Progenitor cell of endocrine pancreas (in vitro differentiated cells): Measurements from ENCODE around the gene OBSCN. TPM values are rescaled to one million over a fixed set of nuclear protein-coding genes. Genes with fewer than 3 reads are reported as not detected.

ENCODE experiments used
- DNase-seq: peaks from one replicate; pipeline ENCODE4 v3.0.0; 2021; ENCODE audit warnings: low spot score; ENCODE audit not compliant: unreplicated experiment
- H3K27ac Mint-ChIP-seq: 2 replicates; pipeline ENCODE4 v1.8.0; 2021; ENCODE audit warnings: mild to moderate bottlenecking, moderate library complexity, mixed read lengths
- H3K27me3 Mint-ChIP-seq: 2 replicates; pipeline ENCODE4 v1.8.0; 2021; ENCODE audit warnings: mixed read lengths
- H3K36me3 Mint-ChIP-seq: 2 replicates; pipeline ENCODE4 v1.8.0; 2022; ENCODE audit warnings: mixed read lengths; ENCODE audit not compliant: insufficient read depth
- H3K4me1 Mint-ChIP-seq: 2 replicates; pipeline ENCODE4 v1.8.0; 2021; ENCODE audit warnings: low read depth, mixed read lengths
- H3K4me3 Mint-ChIP-seq: 2 replicates; pipeline ENCODE4 v1.8.0; 2021; ENCODE audit warnings: low read depth, mild to moderate bottlenecking, moderate library complexity, mixed read lengths
- H3K9me3 Mint-ChIP-seq: 2 replicates; pipeline ENCODE4 v1.8.0; 2021; ENCODE audit warnings: low read depth, mixed read lengths
- CTCF ChIP-seq: fragments of 200-600 bp; sonication (generic); IDR thresholded peaks from one replicate; pipeline ENCODE4 v1.5.0; 2021; ENCODE audit warnings: antibody characterized with exemption, mild to moderate bottlenecking; ENCODE audit not compliant: unreplicated experiment
- total RNA-seq: library from RNA; stranded (reverse); gene quantifications from 2 replicates; pipeline ENCODE4 v1.2.1, GENCODE V29; 2021

Gene OBSCN
- total RNA-seq, 1 donor from 2014 or later = 57.5 TPM

- no peak overlapping the region for H3K4me3 Mint-ChIP-seq
- peaks cover 8% of the 10 kb centered on the region for H3K9me3 Mint-ChIP-seq
- H3K27me3 Mint-ChIP-seq = no peaks in the 10 kb centered on the region
- no peak overlapping the region for H3K27ac Mint-ChIP-seq
- DNase-seq = no peak
- peaks cover 22% of the 10 kb centered on the region for H3K36me3 Mint-ChIP-seq
- no peak for TF ChIP-seq CTCF
- H3K4me1 Mint-ChIP-seq = peaks cover 2% of the 10 kb centered on the region
These were observed 112.5 kb downstream of the OBSCN start for GRCh38 chr1:228320394-228320793.

GRCh38 chr1:228321435-228321834, 113.6 kb downstream of the OBSCN start:
- H3K4me3 Mint-ChIP-seq = no peak overlapping the region
- no peak overlapping the region for H3K27ac Mint-ChIP-seq
- DNase-seq = no peak
- peaks cover 2% of the 10 kb centered on the region for H3K4me1 Mint-ChIP-seq
- H3K9me3 Mint-ChIP-seq = peaks cover 13% of the 10 kb centered on the region
- no peaks in the 10 kb centered on the region for H3K27me3 Mint-ChIP-seq
- TF ChIP-seq CTCF = no peak
- peaks cover 29% of the 10 kb centered on the region for H3K36me3 Mint-ChIP-seq

- H3K4me1 Mint-ChIP-seq = peaks cover 2% of the 10 kb centered on the region
- H3K27me3 Mint-ChIP-seq = no peaks in the 10 kb centered on the region
- TF ChIP-seq CTCF = no peak
- no peak overlapping the region for H3K27ac Mint-ChIP-seq
- peaks cover 13% of the 10 kb centered on the region for H3K9me3 Mint-ChIP-seq
- no peak overlapping the region for H3K4me3 Mint-ChIP-seq
- no peak for DNase-seq
- H3K36me3 Mint-ChIP-seq = peaks cover 29% of the 10 kb centered on the region
These were observed 114.1 kb downstream of the OBSCN start for GRCh38 chr1:228321895-228322294.

GRCh38 chr1:228323401-228323800, 115.6 kb downstream of the OBSCN start:
- peaks cover 29% of the 10 kb centered on the region for H3K36me3 Mint-ChIP-seq
- DNase-seq = no peak
- H3K4me3 Mint-ChIP-seq = no peak overlapping the region
- peaks cover 13% of the 10 kb centered on the region for H3K9me3 Mint-ChIP-seq
- H3K4me1 Mint-ChIP-seq = peaks cover 2% of the 10 kb centered on the region
- no peak for TF ChIP-seq CTCF
- H3K27ac Mint-ChIP-seq = no peak overlapping the region
- no peaks in the 10 kb centered on the region for H3K27me3 Mint-ChIP-seq

- H3K27me3 Mint-ChIP-seq = no peaks in the 10 kb centered on the region
- peaks cover 29% of the 10 kb centered on the region for H3K36me3 Mint-ChIP-seq
- DNase-seq = no peak
- no peak overlapping the region for H3K4me3 Mint-ChIP-seq
- no peak overlapping the region for H3K27ac Mint-ChIP-seq
- TF ChIP-seq CTCF = no peak
- H3K9me3 Mint-ChIP-seq = peaks cover 13% of the 10 kb centered on the region
- H3K4me1 Mint-ChIP-seq = peaks cover 2% of the 10 kb centered on the region
These were observed 117.4 kb downstream of the OBSCN start for GRCh38 chr1:228325267-228325666.
